GM12891 (cell line): ENCODE results near the gene MYEOV.

Experiments used
- POLR2A ChIP-seq: IDR thresholded peaks from 2 replicates; pipeline ENCODE4 v1.6.1; 2011; ENCODE audit warnings: low read depth, low read length, control low read depth
- POLR2AphosphoS5 ChIP-seq: IDR thresholded peaks from 2 replicates; pipeline ENCODE4 v1.6.1; 2011; ENCODE audit warnings: low read depth, low read length, control low read depth
- TAF1 ChIP-seq: IDR thresholded peaks from 2 replicates; pipeline ENCODE4 v1.6.1; 2011; ENCODE audit warnings: low read depth, low read length, control low read depth

- TF ChIP-seq POLR2AphosphoS5 (no peak), POLR2A (no peak), TAF1 (no peak)
Observed at GRCh38 chr11:69308491-69308911, 14.5 kb downstream of the MYEOV start.
